ENCODE results near the gene IKZF4.

DNA sequence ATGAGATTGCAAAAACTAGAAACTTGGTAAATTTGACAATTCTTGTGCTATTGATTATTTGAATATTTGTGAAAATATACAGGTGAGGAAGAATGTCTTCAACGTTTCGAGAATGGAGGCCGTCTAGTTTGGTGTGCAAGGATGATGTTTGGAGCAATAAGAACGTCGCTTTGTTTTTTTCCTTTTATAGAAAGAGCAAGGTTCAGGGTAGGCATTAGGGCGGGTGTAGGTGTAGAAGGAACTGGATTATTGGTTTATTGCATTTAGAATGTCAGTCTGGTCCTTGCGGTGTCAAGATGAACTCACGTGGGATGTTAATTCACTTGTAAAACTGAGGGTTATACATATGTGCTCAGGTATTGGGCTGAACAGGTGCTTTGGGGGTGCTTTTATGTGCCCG, 22.0 kb downstream of the IKZF4 start:
- TF ChIP-seq CTCF (IDR thresholded peaks at IDR 0.05) = peak in 1 of 5 experiments; percentile 28
- no peak for TF ChIP-seq EP300 (IDR thresholded peaks at IDR 0.05; ENCODE audit: low read depth)

Data from transverse colon (tissue), 3 donors.